Bone marrow (tissue), 2 donors: ENCODE results near the gene ARID1B.

Experiments
- DNase-seq, 2 donors: peaks; one replicate each; lab custom pipeline; 2025; lab: John Stamatoyannopoulos, UW

The ARID1B gene

GRCh38 chr6:157101166-157101565 lies 324.0 kb downstream of the ARID1B start:
- no peak for DNase-seq

GRCh38 chr6:157104803-157105202 lies 327.6 kb downstream of the ARID1B start:
- no peak for DNase-seq

- no peak for DNase-seq
These were observed 329.3 kb downstream of the ARID1B start for GRCh38 chr6:157106487-157106886.

- DNase-seq, result no peak
These were observed 330.4 kb downstream of the ARID1B start for GRCh38 chr6:157107571-157107914.

- peak in 1 of 2 donors; percentile 43 for DNase-seq
These were observed 330.9 kb downstream of the ARID1B start for GRCh38 chr6:157107915-157108651.

GRCh38 chr6:157108923-157109322 lies 331.7 kb downstream of the ARID1B start:
- no peak for DNase-seq

GRCh38 chr6:157110607-157111006 lies 333.4 kb downstream of the ARID1B start:
- DNase-seq, result no peak

- DNase-seq, result no peak
These were observed 336.2 kb downstream of the ARID1B start for GRCh38 chr6:157113389-157113788.

- no peak for DNase-seq
These were observed 339.2 kb downstream of the ARID1B start for GRCh38 chr6:157116426-157116825.

GRCh38 chr6:157117431-157118095 lies 340.4 kb downstream of the ARID1B start:
- no peak for DNase-seq

- DNase-seq, result no peak
These were observed 342.4 kb downstream of the ARID1B start for GRCh38 chr6:157119502-157120027.

GRCh38 chr6:157120534-157121232 lies 343.5 kb downstream of the ARID1B start:
- DNase-seq, result no peak

GRCh38 chr6:157121897-157122296 lies 344.7 kb downstream of the ARID1B start:
- DNase-seq, result no peak

GRCh38 chr6:157123234-157123633 lies 346.1 kb downstream of the ARID1B start:
- no peak for DNase-seq

- DNase-seq, result no peak
These were observed 347.5 kb downstream of the ARID1B start for GRCh38 chr6:157124485-157125254.

- no peak for DNase-seq
These were observed 348.4 kb downstream of the ARID1B start for GRCh38 chr6:157125531-157125930.

- DNase-seq, result no peak
These were observed 349.3 kb downstream of the ARID1B start for GRCh38 chr6:157126183-157127098.

GRCh38 chr6:157128235-157128775 lies 351.1 kb downstream of the ARID1B start:
- DNase-seq, result no peak

- no peak for DNase-seq
These were observed 354.1 kb downstream of the ARID1B start for GRCh38 chr6:157131250-157131649.

GRCh38 chr6:157133856-157134255 lies 356.7 kb downstream of the ARID1B start:
- DNase-seq, result no peak
